Colonic mucosa (tissue), 4 donors: Measurements from ENCODE around the gene THBS4. TPM values are rescaled to one million over a fixed set of nuclear protein-coding genes. Genes with fewer than 3 reads are reported as not detected.
A peak's percentile ranks its signal among the peaks of the same experiment; 100 is the strongest.

Source experiments
- DNase-seq: peaks from one replicate; pipeline ENCODE4 v3.0.0-alpha.2; 2020
- H3K27ac ChIP-seq: fragments of 200-600 bp; one replicate; pipeline ENCODE4 v1.8.0; 2021
- H3K27me3 ChIP-seq: fragments of 200-600 bp; one replicate; pipeline ENCODE4 v1.8.0; 2021
- H3K36me3 ChIP-seq: fragments of 200-600 bp; one replicate; pipeline ENCODE4 v1.8.0; 2021
- H3K4me1 ChIP-seq: fragments of 200-600 bp; one replicate; pipeline ENCODE4 v1.8.0; 2021; ENCODE audit warnings: mild to moderate bottlenecking
- H3K4me3 ChIP-seq: fragments of 200-600 bp; one replicate; pipeline ENCODE4 v1.8.0; 2021
- H3K9ac ChIP-seq, 2 donors: one replicate each; pipeline ENCODE4 v1.7.0; 2013; ENCODE audit warnings: control low read depth in 2 of 2, low read depth in 2 of 2, low read length in 2 of 2
- H3K9me3 ChIP-seq: fragments of 200-600 bp; one replicate; pipeline ENCODE4 v1.8.0; 2021
- CTCF ChIP-seq: fragments of 200-600 bp; IDR thresholded peaks from one replicate; pipeline ENCODE4 v1.8.0; 2022; ENCODE audit warnings: antibody characterized with exemption, mild to moderate bottlenecking
- intact Hi-C: fragments of 100-400 bp; cut with DNase I; formaldehyde crosslinking; loops from one replicate; pipeline ENCODE4 v1.14.1; 2022
- total RNA-seq, 2 donors: library from RNA; stranded (reverse); fragmentation: NEBNext Ultra II Directional in 1 of 2; extraction: Animal tissue kit (Norgen Biotek cat#: 25700) in 1 of 2; gene quantifications; one replicate each; pipeline ENCODE4 v1.2.1, GENCODE V29; 2021
- donor health status: healthy.
- donor health status: DM: no; HTN: no; CAD: no.
- donor health status: DM: no; HTN: no; CAD: no.

Gene THBS4
- total RNA-seq, 2 donors from 2014 or later: 0.27 to 9.1 TPM

GRCh38 chr5:80069918-80070318, 34.8 kb downstream of the THBS4 start:
- peak; percentile 27 for DNase-seq
- intact Hi-C loops: loop anchor here (10.0 kb wide), 1 partner anchor 195 kb away; no protein-coding TSS in a partner anchor

GRCh38 chr5:80070338-80071056, 35.3 kb downstream of the THBS4 start:
- no peaks in the 10 kb centered on the region for H3K9me3 ChIP-seq
- no peak for TF ChIP-seq CTCF
- no peaks in the 10 kb centered on the region for H3K36me3 ChIP-seq
- no peaks in the 10 kb centered on the region for H3K4me1 ChIP-seq
- H3K9ac ChIP-seq: no peak overlapping the region
- no peaks in the 10 kb centered on the region for H3K27me3 ChIP-seq
- H3K27ac ChIP-seq: no peak overlapping the region
- H3K4me3 ChIP-seq: no peak overlapping the region
- DNase-seq: no peak
- intact Hi-C loops: loop anchor here (10.0 kb wide), 1 partner anchor 196 kb away; no protein-coding TSS in a partner anchor

More at GRCh38 chr5:80069918-80070318, 34.8 kb downstream of the THBS4 start:
- Histone ChIP-seq H3K4me1 (no peaks in the 10 kb centered on the region), H3K27ac (no peak overlapping the region), H3K9ac (no peak overlapping the region), H3K9me3 (no peaks in the 10 kb centered on the region), H3K27me3 (no peaks in the 10 kb centered on the region), H3K36me3 (no peaks in the 10 kb centered on the region), H3K4me3 (no peak overlapping the region)
- no peak for TF ChIP-seq CTCF

GRCh38 chr5:80071510-80072021, 36.4 kb downstream of the THBS4 start:
- Histone ChIP-seq H3K27me3 (no peaks in the 10 kb centered on the region), H3K36me3 (no peaks in the 10 kb centered on the region), H3K27ac (no peak overlapping the region), H3K9me3 (no peaks in the 10 kb centered on the region), H3K4me3 (no peak overlapping the region), H3K9ac (no peak overlapping the region), H3K4me1 (no peaks in the 10 kb centered on the region)
- intact Hi-C loops: loop anchor here (10.0 kb wide), 1 partner anchor 197 kb away; no protein-coding TSS in a partner anchor
- no peak for DNase-seq
- TF ChIP-seq CTCF: no peak

- Histone ChIP-seq H3K4me3 (no peak overlapping the region), H3K27me3 (no peaks in the 10 kb centered on the region), H3K9ac (no peak overlapping the region), H3K36me3 (no peaks in the 10 kb centered on the region), H3K9me3 (no peaks in the 10 kb centered on the region), H3K27ac (no peak overlapping the region), H3K4me1 (no peaks in the 10 kb centered on the region)
- DNase-seq: no peak
- TF ChIP-seq CTCF: no peak
- intact Hi-C loops: loop anchor here (10.0 kb wide), 1 partner anchor 198 kb away; no protein-coding TSS in a partner anchor
These were observed 37.2 kb downstream of the THBS4 start for GRCh38 chr5:80072103-80073073.
